Stomach (tissue), 9 donors: Measurements from ENCODE around the gene AKT1. TPM values are rescaled to one million over a fixed set of nuclear protein-coding genes. Genes with fewer than 3 reads are reported as not detected.

Experiments
- DNase-seq, 2 donors: peaks; one replicate each; pipeline versions ENCODE4 v3.0.0 to v3.0.0-alpha.2; 2013 to 2019
- H3K27ac ChIP-seq, 5 donors: fragments of 200-600 bp in 4 of 5; sonication (generic) in 4 of 5; one replicate each; pipeline ENCODE4 v1.5.1; 2013 to 2019; ENCODE audit warnings: mild to moderate bottlenecking in 1 of 5, moderate library complexity in 1 of 5
- H3K27me3 ChIP-seq, 3 donors: fragments of 200-600 bp; sonication (generic); one replicate each; pipeline ENCODE4 v1.5.1; 2017 to 2019; ENCODE audit warnings: mixed run types in 1 of 3
- H3K36me3 ChIP-seq, 4 donors: fragments of 200-600 bp; sonication (generic); 1 replicate in 3 of 4; 2 replicates in 1 of 4; pipeline ENCODE4 v1.5.1; 2016 to 2019
- H3K4me1 ChIP-seq, 4 donors: fragments of 200-600 bp; sonication (generic); one replicate each; pipeline ENCODE4 v1.5.1; 2016 to 2019
- H3K4me3 ChIP-seq, 4 donors: fragments of 200-600 bp; sonication (generic) in 3 of 4; one replicate each; pipeline ENCODE4 v1.5.1; 2016 to 2019; ENCODE audit warnings: mild to moderate bottlenecking in 1 of 4
- H3K9me3 ChIP-seq, 4 donors: fragments of 200-600 bp; sonication (generic); one replicate each; pipeline ENCODE4 v1.5.1; 2016 to 2019
- EP300 ChIP-seq: sonication (generic); formaldehyde crosslinking; IDR thresholded peaks from one replicate; pipeline ENCODE4 v1.6.1; 2017; ENCODE audit warnings: antibody characterized with exemption
- POLR2A ChIP-seq, 4 donors: fragments of 450-650 bp; IDR thresholded peaks; one replicate each; pipeline ENCODE4 v1.6.1; 2016; ENCODE audit warnings: antibody characterized with exemption in 4 of 4, control low read depth in 2 of 4, mild to moderate bottlenecking in 1 of 4, moderate library complexity in 1 of 4
- POLR2AphosphoS5 ChIP-seq, 3 donors: sonication (generic); formaldehyde crosslinking; IDR thresholded peaks; one replicate each; pipeline ENCODE4 v1.6.1; 2016; ENCODE audit warnings: antibody characterized with exemption in 3 of 3
- WGBS, 5 donors: extraction: QIAGEN DNeasy Blood & Tissue Kit in 3 of 5; methylation state at CpG; one replicate each; pipeline versions ENCODE4 v1.1.5 to v1.1.7; 2013 to 2018; 5-methylcytosine and 5-hydroxymethylcytosine counted together
- intact Hi-C: fragments of 100-400 bp; cut with DNase I; formaldehyde crosslinking; loops from one replicate; pipeline ENCODE4 v1.15.1; 2023; ENCODE audit warnings: low total_unique reads
- polyA plus RNA-seq, 3 donors: library from polyadenylated mRNA; stranded (reverse); fragments of 200-250 nt; gene quantifications; one replicate each; pipeline ENCODE4 v1.2.3, GENCODE V29; 2013
- total RNA-seq, 5 donors: library from RNA; depleted of rRNA; stranded (reverse); fragments of >200 nt; gene quantifications; one replicate each; pipeline versions ENCODE4 v1.1.0 to v1.2.3, GENCODE V29; 2014 to 2016
- TF ChIP-seq, protein P1 (sequence below), 7 experiments: fragments of 450-650 bp in 4 of 7; fragments of 200-600 bp in 3 of 7; sonication (generic) in 3 of 7; IDR thresholded peaks; one replicate each; pipeline ENCODE4 v1.5.1; 2016 to 2019; ENCODE audit warnings: antibody characterized with exemption in 7 of 7, control low read depth in 2 of 7, mild to moderate bottlenecking in 1 of 7
- donor health status: healthy with polysubstance abuse.
- donor health status: Bipolar disorder and iron deficiency.
- donor health status: healthy.

The AKT1 gene
- total and polyA plus RNA-seq, 8 donors: 85.2 to 292 (median 113) TPM

DNA sequence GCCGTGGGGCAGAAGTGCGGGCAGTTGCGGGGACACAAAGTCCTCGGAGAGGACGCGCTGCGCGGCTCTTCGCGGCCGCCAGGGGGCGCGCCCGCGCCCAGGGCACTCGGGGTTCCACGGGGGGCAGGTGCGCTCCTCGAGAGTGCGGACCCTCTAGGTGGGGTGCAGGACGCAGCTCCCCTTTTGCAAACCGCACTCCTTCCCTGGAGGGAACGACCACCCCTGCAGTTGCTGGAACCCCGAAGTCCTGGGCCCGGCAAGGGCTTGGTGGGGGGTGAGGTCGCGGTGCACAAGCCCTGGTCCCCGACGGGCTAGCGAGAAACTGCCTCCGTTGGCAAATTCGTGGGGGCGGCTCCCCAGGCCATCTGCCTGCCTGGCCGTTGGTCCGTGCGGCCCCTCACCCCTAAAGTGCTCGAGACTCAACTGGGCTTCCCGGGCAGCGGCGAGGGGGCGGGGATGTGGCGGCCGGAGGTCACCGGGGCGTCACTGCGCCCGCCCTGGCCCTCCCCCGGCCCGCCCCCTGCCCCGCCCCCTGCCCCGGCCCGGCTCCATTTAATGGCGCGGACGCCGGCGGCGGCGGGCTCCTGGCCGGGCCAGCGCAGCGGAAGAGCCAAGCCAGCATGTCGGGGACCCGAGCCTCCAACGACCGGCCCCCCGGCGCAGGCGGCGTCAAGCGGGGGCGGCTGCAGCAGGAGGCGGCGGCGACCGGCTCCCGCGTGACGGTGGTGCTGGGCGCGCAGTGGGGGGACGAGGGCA is 71.7 kb downstream of the AKT1 start, which contains the start of gene ADSS1:
Gene ADSS1 (plus strand): TSS at position 579 of the 756 bp plus-strand sequence. CDS start 42 bp downstream, at position 621.
- Histone ChIP-seq H3K9me3 (no peaks in the 10 kb centered on the region), H3K27me3 (no peaks in the 10 kb centered on the region), H3K36me3 (peaks cover 8 to 22% (median 16%) of the 10 kb centered on the region in 4 donors), H3K4me3 (peak within 1 kb of the TSS; percentile 61 to 76 (median 66)), H3K27ac (peak within 1 kb of the TSS; percentile 61 to 81 (median 74)), H3K4me1 (peaks cover 29 to 56% (median 53%) of the 10 kb centered on the region in 4 donors)
- 0 to 3% (median 1%) methylated on average over 8 to 79 of the region's 82 CpGs for WGBS, 5 donors
- no peak for TF ChIP-seq EP300
- TF ChIP-seq, protein P1, sequence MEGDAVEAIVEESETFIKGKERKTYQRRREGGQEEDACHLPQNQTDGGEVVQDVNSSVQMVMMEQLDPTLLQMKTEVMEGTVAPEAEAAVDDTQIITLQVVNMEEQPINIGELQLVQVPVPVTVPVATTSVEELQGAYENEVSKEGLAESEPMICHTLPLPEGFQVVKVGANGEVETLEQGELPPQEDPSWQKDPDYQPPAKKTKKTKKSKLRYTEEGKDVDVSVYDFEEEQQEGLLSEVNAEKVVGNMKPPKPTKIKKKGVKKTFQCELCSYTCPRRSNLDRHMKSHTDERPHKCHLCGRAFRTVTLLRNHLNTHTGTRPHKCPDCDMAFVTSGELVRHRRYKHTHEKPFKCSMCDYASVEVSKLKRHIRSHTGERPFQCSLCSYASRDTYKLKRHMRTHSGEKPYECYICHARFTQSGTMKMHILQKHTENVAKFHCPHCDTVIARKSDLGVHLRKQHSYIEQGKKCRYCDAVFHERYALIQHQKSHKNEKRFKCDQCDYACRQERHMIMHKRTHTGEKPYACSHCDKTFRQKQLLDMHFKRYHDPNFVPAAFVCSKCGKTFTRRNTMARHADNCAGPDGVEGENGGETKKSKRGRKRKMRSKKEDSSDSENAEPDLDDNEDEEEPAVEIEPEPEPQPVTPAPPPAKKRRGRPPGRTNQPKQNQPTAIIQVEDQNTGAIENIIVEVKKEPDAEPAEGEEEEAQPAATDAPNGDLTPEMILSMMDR (IDR thresholded peaks at IDR 0.05): peak in 5 of 7 experiments; percentile 79 to 98 (median 82)
- DNase-seq: peak; percentile 68 to 83
- intact Hi-C loops: no loop called here

DNA sequence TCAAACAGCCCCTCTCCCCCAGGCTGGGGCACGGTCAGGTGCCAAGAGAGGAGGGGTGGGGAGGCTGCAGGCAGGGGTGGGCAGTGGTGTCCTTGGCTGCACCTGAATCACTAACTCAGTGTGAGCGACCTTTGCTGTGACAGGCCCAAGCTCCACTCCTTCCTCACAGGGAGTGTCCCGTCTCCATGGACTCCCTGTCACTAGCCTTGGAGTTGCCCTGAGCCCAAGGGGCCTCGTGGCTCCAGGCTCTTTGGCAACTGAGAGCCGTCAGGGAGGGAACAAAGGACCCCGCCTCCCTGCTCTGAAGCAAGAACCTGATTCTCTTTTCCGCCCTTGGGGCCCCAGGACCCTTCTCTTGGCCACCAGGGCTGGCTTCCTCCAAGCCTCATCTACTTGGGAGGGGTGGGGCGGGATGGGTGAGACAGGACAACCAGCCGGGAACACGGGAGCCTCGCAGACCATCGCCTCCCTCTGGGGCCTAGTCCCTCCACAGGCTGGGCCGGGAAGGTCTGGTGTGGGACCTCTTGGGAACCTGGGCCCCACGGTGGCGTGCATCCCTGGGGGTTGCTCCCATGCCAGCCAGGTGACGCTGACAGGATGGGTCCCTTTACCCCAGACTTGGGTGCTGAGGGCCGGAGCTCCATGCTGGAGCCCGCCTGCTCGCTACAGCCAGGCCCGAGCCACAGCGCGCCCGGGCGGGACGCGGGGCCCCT is 72.5 kb downstream of the AKT1 start:
- WGBS, 5 donors: 33 to 45% (median 34%) methylated on average over 9 to 26 of the region's 26 CpGs
- peak overlapping the region in 4 of 5 donors; percentile 61 to 81 (median 71) for H3K27ac ChIP-seq
- no peaks in the 10 kb centered on the region for H3K27me3 ChIP-seq
- DNase-seq: no peak
- intact Hi-C loops: no loop called here
- peaks cover 9 to 29% (median 23%) of the 10 kb centered on the region in 4 donors for H3K36me3 ChIP-seq
- H3K9me3 ChIP-seq: no peaks in the 10 kb centered on the region
- TF ChIP-seq POLR2A (IDR thresholded peaks at IDR 0.05): no peak
- TF ChIP-seq EP300: no peak
- peaks cover 29 to 56% (median 53%) of the 10 kb centered on the region in 4 donors for H3K4me1 ChIP-seq
- peak overlapping the region in 3 of 4 donors; percentile 61 to 76 (median 68) for H3K4me3 ChIP-seq

DNA sequence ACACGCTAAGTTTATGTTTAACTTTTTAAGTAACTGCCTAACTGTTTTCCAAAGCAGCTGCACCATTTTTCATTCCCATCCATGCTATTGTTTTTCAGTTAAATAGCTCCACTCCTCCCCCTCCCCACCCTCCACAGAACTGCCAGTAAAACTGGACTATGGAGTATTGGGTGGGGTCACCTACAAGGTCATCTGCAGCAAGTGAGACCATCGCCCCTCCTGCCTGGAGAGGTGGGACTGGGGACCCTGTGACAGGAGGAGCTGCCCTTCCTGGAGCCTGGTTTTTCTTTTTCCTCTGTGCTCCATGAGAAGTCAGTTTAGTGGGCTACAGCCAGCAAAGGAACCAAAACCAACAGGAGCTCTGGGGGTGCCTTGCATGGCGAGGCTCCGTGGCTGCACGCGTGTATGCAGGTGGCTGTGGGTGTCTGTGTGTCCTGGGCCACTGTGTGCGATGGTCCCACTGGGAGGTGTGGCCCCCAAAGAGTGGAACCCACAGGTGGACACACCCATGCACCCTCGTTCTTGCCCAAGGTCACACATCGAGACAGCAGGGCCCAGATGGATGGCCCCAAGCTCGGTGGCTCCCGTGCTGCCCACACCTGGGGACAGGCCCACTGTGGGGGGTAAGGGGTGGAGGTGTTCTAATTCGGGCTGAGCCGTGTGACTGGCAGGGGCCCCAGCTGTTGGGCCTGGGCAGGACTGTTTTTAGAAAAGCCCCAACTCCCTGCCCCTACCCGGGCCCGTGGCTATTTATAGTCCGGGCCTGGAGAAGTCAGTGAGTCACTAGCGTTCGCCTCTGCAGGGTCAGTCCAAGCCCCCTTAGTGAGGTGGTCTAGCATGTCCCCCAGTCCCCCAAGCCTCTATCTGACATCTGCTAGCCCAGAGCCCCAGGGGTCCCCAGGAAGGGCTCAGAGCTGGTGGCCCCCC is 73.8 kb downstream of the AKT1 start:
- Histone ChIP-seq H3K4me3 (no peak overlapping the region), H3K36me3 (peaks cover 9 to 41% (median 34%) of the 10 kb centered on the region in 4 donors), H3K4me1 (peaks cover 29 to 52% (median 50%) of the 10 kb centered on the region in 4 donors), H3K9me3 (no peaks in the 10 kb centered on the region), H3K27me3 (no peaks in the 10 kb centered on the region), H3K27ac (peak overlapping the region in 1 of 5 donors; percentile 81)
- TF ChIP-seq, protein P1 (IDR thresholded peaks at IDR 0.05): no peak
- TF ChIP-seq EP300 (no peak), POLR2A (IDR thresholded peaks at IDR 0.05) (no peak), POLR2AphosphoS5 (IDR thresholded peaks at IDR 0.05) (no peak)
- intact Hi-C loops: no loop called here
- 66 to 77% (median 74%) methylated on average over 14 to 18 of the region's 18 CpGs for WGBS, 5 donors
- no peak for DNase-seq

Other genes starting within 250 kb of the AKT1 start
- 1 to 10 TPM in 2 of 5 donors, under 1 TPM in 2, not detected in 1; 0.37 to 3.8 (median 1.4) TPM for gene C14orf180, start 216.0 kb downstream of the AKT1 start, total RNA-seq
- gene C14orf180, start 216.0 kb downstream of the AKT1 start, polyA plus RNA-seq: under 1 TPM; 0.31 to 0.75 (median 0.40) TPM
- 1 to 10 TPM in 1 of 5 donors, under 1 TPM in 2, not detected in 2; 0.58 to 4.6 (median 0.92) TPM for gene TMEM179, start 191.0 kb downstream of the AKT1 start, total RNA-seq
- 1 to 10 TPM in 1 of 3 donors, under 1 TPM in 1, not detected in 1; 0.87 to 1.4 TPM for gene TMEM179, start 191.0 kb downstream of the AKT1 start, polyA plus RNA-seq
- 100 to 1,000 TPM in 4 of 5 donors, 10 to 100 TPM in 1; 45.9 to 385 (median 184) TPM for gene INF2, start 106.1 kb downstream of the AKT1 start, total RNA-seq
- gene INF2, start 106.1 kb downstream of the AKT1 start, polyA plus RNA-seq: 100 to 1,000 TPM in 1 of 3 donors, 10 to 100 TPM in 2; 74.7 to 113 (median 90.3) TPM
- gene ADSS1, start 71.5 kb downstream of the AKT1 start, total RNA-seq: 10 to 100 TPM in 1 of 5 donors, 1 to 10 TPM in 3, not detected in 1; 7.0 to 59.4 (median 7.6) TPM
- gene ADSS1, start 71.5 kb downstream of the AKT1 start, polyA plus RNA-seq: 10 to 100 TPM; 12.3 to 16.7 (median 14.5) TPM
- gene SIVA1, start 42.6 kb downstream of the AKT1 start, total RNA-seq: 100 to 1,000 TPM in 4 of 5 donors, 10 to 100 TPM in 1; 73.3 to 366 (median 252) TPM
- 100 to 1,000 TPM; 200 to 247 (median 213) TPM for gene SIVA1, start 42.6 kb downstream of the AKT1 start, polyA plus RNA-seq
- gene ZBTB42, start 5.4 kb upstream of the AKT1 start, total RNA-seq: 10 to 100 TPM in 3 of 5 donors, 1 to 10 TPM in 2; 4.7 to 59.7 (median 13.2) TPM
- gene ZBTB42, start 5.4 kb upstream of the AKT1 start, polyA plus RNA-seq: 1 to 10 TPM; 4.6 to 7.9 (median 5.5) TPM
- gene CEP170B, start 69.5 kb upstream of the AKT1 start, total RNA-seq: 100 to 1,000 TPM in 1 of 5 donors, 10 to 100 TPM in 4; 12.7 to 483 (median 46.1) TPM
- gene CEP170B, start 69.5 kb upstream of the AKT1 start, polyA plus RNA-seq: 10 to 100 TPM in 2 of 3 donors, 1 to 10 TPM in 1; 9.6 to 15.4 (median 13.2) TPM
- gene PLD4, start 129.1 kb upstream of the AKT1 start, total RNA-seq: 1 to 10 TPM in 1 of 5 donors, under 1 TPM in 1, not detected in 3; 0.14 to 2.6 TPM
- 1 to 10 TPM in 1 of 3 donors, under 1 TPM in 1, not detected in 1; 0.70 to 1.7 TPM for gene PLD4, start 129.1 kb upstream of the AKT1 start, polyA plus RNA-seq
- 100 to 1,000 TPM in 1 of 5 donors, 10 to 100 TPM in 4; 11.0 to 117 (median 15.1) TPM for gene AHNAK2, start 182.6 kb upstream of the AKT1 start, total RNA-seq
- gene AHNAK2, start 182.6 kb upstream of the AKT1 start, polyA plus RNA-seq: 10 to 100 TPM in 1 of 3 donors, 1 to 10 TPM in 2; 1.5 to 46.3 (median 2.1) TPM
- 1 to 10 TPM in 4 of 5 donors, not detected in 1; 3.5 to 8.7 (median 6.7) TPM for gene CLBA1, start 190.0 kb upstream of the AKT1 start, total RNA-seq
- gene CLBA1, start 190.0 kb upstream of the AKT1 start, polyA plus RNA-seq: 10 to 100 TPM in 1 of 3 donors, 1 to 10 TPM in 2; 3.7 to 13.9 (median 4.2) TPM
- 10 to 100 TPM in 2 of 5 donors, 1 to 10 TPM in 3; 2.9 to 12.3 (median 4.5) TPM for gene CDCA4, start 225.3 kb upstream of the AKT1 start, total RNA-seq
- gene CDCA4, start 225.3 kb upstream of the AKT1 start, polyA plus RNA-seq: 1 to 10 TPM; 4.7 to 9.4 (median 8.0) TPM